Loucy (cell line): ENCODE data around the gene MBD5.

ENCODE experiments used
- H2AFZ ChIP-seq: fragments of 200-600 bp; sonication (generic); 2 replicates; pipeline ENCODE4 v1.6.0; 2016; ENCODE audit warnings: antibody characterized with exemption, mild to moderate bottlenecking, low read length, moderate library complexity
- H3F3A ChIP-seq: fragments of 200-600 bp; 2 replicates; pipeline ENCODE4 v1.6.0; 2016; ENCODE audit warnings: antibody characterized with exemption, low read depth, mild to moderate bottlenecking
- H3K27me3 ChIP-seq: fragments of 200-600 bp; sonication (generic); 2 replicates; pipeline ENCODE4 v1.6.1; 2014; ENCODE audit warnings: low read length, mild to moderate bottlenecking; ENCODE audit not compliant: insufficient read depth, poor library complexity, severe bottlenecking
- H3K36me3 ChIP-seq: fragments of 200-600 bp; sonication (generic); 2 replicates; pipeline ENCODE4 v1.6.1; 2016; ENCODE audit warnings: low read length; ENCODE audit not compliant: insufficient read depth
- H3K4me1 ChIP-seq: fragments of 200-600 bp; sonication (generic); 2 replicates; pipeline ENCODE4 v1.5.1; 2014; ENCODE audit warnings: low read length, mild to moderate bottlenecking; ENCODE audit not compliant: insufficient read depth, poor library complexity, severe bottlenecking
- H3K4me2 ChIP-seq: fragments of 200-600 bp; sonication (generic); 2 replicates; pipeline ENCODE4 v1.6.0; 2014; ENCODE audit warnings: antibody characterized with exemption, low read length, low read depth, mild to moderate bottlenecking; ENCODE audit not compliant: poor library complexity, severe bottlenecking
- H3K4me3 ChIP-seq: fragments of 200-600 bp; sonication (generic); 2 replicates; pipeline ENCODE4 v1.5.1; 2014; ENCODE audit warnings: low read length, mild to moderate bottlenecking, mixed read lengths; ENCODE audit not compliant: poor library complexity, severe bottlenecking
- H3K79me2 ChIP-seq: fragments of 200-600 bp; sonication (generic); 2 replicates; pipeline ENCODE4 v1.6.1; 2014; ENCODE audit warnings: low read length; ENCODE audit not compliant: insufficient read depth
- H3K9ac ChIP-seq: fragments of 200-600 bp; sonication (generic); 2 replicates; pipeline ENCODE4 v1.6.0; 2014; ENCODE audit warnings: mild to moderate bottlenecking, low read depth, low read length, moderate library complexity; ENCODE audit not compliant: poor library complexity, severe bottlenecking
- H3K9me2 ChIP-seq: fragments of 200-600 bp; sonication (generic); replicated peaks from 2 replicates; pipeline ENCODE4 v1.6.1; 2016; ENCODE audit warnings: low read depth, low read length, mixed read lengths
- H3K9me3 ChIP-seq: fragments of 200-600 bp; sonication (generic); 2 replicates; pipeline ENCODE4 v1.6.1; 2014; ENCODE audit warnings: mild to moderate bottlenecking, antibody characterized with exemption, low read length, low read depth; ENCODE audit not compliant: insufficient read depth
- H4K20me1 ChIP-seq: fragments of 200-600 bp; sonication (generic); 2 replicates; pipeline ENCODE4 v1.6.0; 2014; ENCODE audit warnings: antibody characterized with exemption, low read length, mild to moderate bottlenecking; ENCODE audit not compliant: insufficient read depth, poor library complexity, severe bottlenecking
- EZH2phosphoT487 ChIP-seq: fragments of 200-600 bp; IDR thresholded peaks from 2 replicates; pipeline ENCODE4 v1.6.1; 2018; ENCODE audit warnings: antibody characterized with exemption, mild to moderate bottlenecking, moderate library complexity, borderline replicate concordance
- TF ChIP-seq, protein P1 (sequence below): fragments of 200-600 bp; sonication (generic); conservative IDR thresholded peaks from 2 replicates; pipeline ENCODE4 v1.5.1; 2014; ENCODE audit warnings: mild to moderate bottlenecking, antibody characterized with exemption, low read length

The MBD5 gene

GRCh38 chr2:148244593-148245292 lies 223.9 kb downstream of the MBD5 start:
- Histone ChIP-seq H3K79me2 (no peaks in the 10 kb centered on the region), H3F3A (no peaks in the 10 kb centered on the region), H3K27me3 (no peaks in the 10 kb centered on the region), H3K9me2 (no peaks in the 10 kb centered on the region), H4K20me1 (no peaks in the 10 kb centered on the region), H3K9me3 (peaks cover 8% of the 10 kb centered on the region; the same call in 1 of the 2 replicates), H3K9ac (no peak overlapping the region), H3K4me2 (no peak overlapping the region), H2AFZ (no peak overlapping the region), H3K36me3 (no peaks in the 10 kb centered on the region), H3K4me1 (no peaks in the 10 kb centered on the region), H3K4me3 (no peak overlapping the region)
- TF ChIP-seq, protein P1, sequence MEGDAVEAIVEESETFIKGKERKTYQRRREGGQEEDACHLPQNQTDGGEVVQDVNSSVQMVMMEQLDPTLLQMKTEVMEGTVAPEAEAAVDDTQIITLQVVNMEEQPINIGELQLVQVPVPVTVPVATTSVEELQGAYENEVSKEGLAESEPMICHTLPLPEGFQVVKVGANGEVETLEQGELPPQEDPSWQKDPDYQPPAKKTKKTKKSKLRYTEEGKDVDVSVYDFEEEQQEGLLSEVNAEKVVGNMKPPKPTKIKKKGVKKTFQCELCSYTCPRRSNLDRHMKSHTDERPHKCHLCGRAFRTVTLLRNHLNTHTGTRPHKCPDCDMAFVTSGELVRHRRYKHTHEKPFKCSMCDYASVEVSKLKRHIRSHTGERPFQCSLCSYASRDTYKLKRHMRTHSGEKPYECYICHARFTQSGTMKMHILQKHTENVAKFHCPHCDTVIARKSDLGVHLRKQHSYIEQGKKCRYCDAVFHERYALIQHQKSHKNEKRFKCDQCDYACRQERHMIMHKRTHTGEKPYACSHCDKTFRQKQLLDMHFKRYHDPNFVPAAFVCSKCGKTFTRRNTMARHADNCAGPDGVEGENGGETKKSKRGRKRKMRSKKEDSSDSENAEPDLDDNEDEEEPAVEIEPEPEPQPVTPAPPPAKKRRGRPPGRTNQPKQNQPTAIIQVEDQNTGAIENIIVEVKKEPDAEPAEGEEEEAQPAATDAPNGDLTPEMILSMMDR, result no peak
- TF ChIP-seq EZH2phosphoT487, result no peak

GRCh38 chr2:148251993-148252392 lies 231.1 kb downstream of the MBD5 start:
- no peaks in the 10 kb centered on the region for H3K79me2 ChIP-seq
- H3K4me1 ChIP-seq, result no peaks in the 10 kb centered on the region

DNA sequence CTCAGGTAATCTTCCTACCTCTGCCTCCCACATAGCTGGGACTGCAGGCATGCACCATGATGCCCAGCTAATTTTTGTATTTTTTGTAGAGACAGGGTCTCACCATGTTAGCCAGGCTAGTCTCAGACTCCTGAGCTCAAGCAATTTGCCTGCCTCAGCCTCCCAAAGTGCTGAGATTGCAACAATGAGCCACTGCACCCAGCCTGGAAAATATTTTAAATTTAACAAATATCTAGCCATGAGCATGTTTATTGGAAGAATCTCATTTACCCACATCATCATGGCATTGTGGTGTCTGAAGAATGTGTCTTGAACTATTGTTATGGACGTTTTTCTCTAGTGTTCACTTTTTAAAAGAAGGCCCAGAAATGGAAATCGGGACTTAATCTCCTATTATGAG lies 231.8 kb downstream of the MBD5 start:
- Histone ChIP-seq H3K4me3 (no peak overlapping the region), H3K27me3 (no peaks in the 10 kb centered on the region)
- TF ChIP-seq, protein P1, result no peak
- no peak for TF ChIP-seq EZH2phosphoT487

More at GRCh38 chr2:148251993-148252392, 231.1 kb downstream of the MBD5 start:
- H3F3A ChIP-seq, result no peaks in the 10 kb centered on the region
- TF ChIP-seq, protein P1, result no peak
- no peak for TF ChIP-seq EZH2phosphoT487
- no peaks in the 10 kb centered on the region for H3K9me2 ChIP-seq
- H3K9ac ChIP-seq, result no peak overlapping the region
- no peak overlapping the region for H3K4me2 ChIP-seq
- peaks cover 18% of the 10 kb centered on the region; the same call in 1 of the 2 replicates for H3K9me3 ChIP-seq
- H3K27me3 ChIP-seq, result no peaks in the 10 kb centered on the region
- H2AFZ ChIP-seq, result no peak overlapping the region
- 0 out of 2 replicates have a peak, but pooled peaks cover 4% of the 10 kb centered on the region for H3K36me3 ChIP-seq
- H3K4me3 ChIP-seq, result no peak overlapping the region
- H4K20me1 ChIP-seq, result no peaks in the 10 kb centered on the region

More for the DNA sequence above, 231.8 kb downstream of the MBD5 start:
- no peaks in the 10 kb centered on the region for H3F3A ChIP-seq
- H3K9me2 ChIP-seq, result no peaks in the 10 kb centered on the region
- H3K4me2 ChIP-seq, result no peak overlapping the region
- H3K9ac ChIP-seq, result no peak overlapping the region
- H3K9me3 ChIP-seq, result peaks cover 18% of the 10 kb centered on the region; the same call in 1 of the 2 replicates
- H3K4me1 ChIP-seq, result no peaks in the 10 kb centered on the region
- no peaks in the 10 kb centered on the region for H3K79me2 ChIP-seq
- 0 out of 2 replicates have a peak, but pooled peaks cover 4% of the 10 kb centered on the region for H3K36me3 ChIP-seq
- H2AFZ ChIP-seq, result no peak overlapping the region
- H4K20me1 ChIP-seq, result no peaks in the 10 kb centered on the region
